ENCODE results near the gene RIPK1.
A peak's percentile ranks its signal among the peaks of the same experiment; 100 is the strongest.
"Not testable (repeated sequence)": the region's sequence is repeated elsewhere in the genome, so short reads cannot be mapped to it uniquely, and the experiment has no call there.

RIPK1 gene

DNA sequence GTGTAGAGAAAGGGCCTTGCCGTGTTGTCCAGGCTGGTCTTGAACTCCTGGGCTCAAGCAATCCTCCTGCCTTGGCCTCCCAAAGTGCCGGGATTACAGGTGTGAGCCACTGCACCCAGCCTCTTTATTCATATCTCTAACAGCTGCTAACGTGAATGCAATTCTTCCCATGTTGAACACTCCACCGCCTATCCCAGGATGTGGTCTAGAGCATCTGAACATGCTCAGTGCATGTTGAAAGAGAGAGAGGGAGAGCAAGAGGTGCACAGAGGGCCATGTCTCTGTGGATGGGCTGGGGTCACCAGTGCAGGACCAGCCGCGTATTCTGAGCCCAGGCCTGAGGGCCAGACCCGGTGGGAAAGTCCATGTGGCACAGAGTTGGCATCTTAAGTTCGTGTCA is 76.3 kb downstream of the RIPK1 start:
- no peak for TF ChIP-seq ZNF274 (IDR thresholded peaks at IDR 0.05; ENCODE audit: low read depth, low read length)

GRCh38 chr6:3147914-3148757 is 79.8 kb downstream of the RIPK1 start:
- H3K4me3 ChIP-seq (ENCODE audit: low read length), result no peak overlapping the region
- no peak for TF ChIP-seq ZNF274 (IDR thresholded peaks at IDR 0.05; ENCODE audit: low read depth, low read length)

More for the DNA sequence above, 76.3 kb downstream of the RIPK1 start:
- H3K4me3 ChIP-seq (ENCODE audit: low read length), result no peak overlapping the region

GRCh38 chr6:3151691-3152090 is 83.4 kb downstream of the RIPK1 start:
- H3K4me3 ChIP-seq (ENCODE audit: low read length), result no peak overlapping the region
- TF ChIP-seq ZNF274 (IDR thresholded peaks at IDR 0.05; ENCODE audit: low read depth, low read length), result no peak

DNA sequence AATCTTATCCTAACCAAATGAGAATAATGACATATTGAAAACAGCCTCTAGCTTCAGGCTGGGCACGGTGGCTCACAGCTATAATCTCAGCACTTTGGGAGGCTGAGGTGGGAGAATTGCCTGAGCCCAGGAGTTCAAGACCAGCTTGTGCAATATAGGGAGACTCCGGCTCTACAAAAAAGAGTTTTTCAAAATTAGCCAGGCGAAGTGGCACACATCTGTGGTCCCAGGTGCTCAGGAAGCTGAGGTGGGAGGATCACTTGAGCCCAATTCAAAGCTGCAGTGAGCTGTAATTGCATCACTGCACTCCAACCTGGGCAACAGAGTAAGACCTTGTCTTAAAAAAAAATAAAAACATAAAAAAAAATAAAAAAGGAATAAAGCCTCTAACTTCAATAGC is 84.4 kb downstream of the RIPK1 start:
- no peak overlapping the region for H3K4me3 ChIP-seq (ENCODE audit: low read length)
- TF ChIP-seq ZNF274 (IDR thresholded peaks at IDR 0.05; ENCODE audit: low read depth, low read length), result no peak

DNA sequence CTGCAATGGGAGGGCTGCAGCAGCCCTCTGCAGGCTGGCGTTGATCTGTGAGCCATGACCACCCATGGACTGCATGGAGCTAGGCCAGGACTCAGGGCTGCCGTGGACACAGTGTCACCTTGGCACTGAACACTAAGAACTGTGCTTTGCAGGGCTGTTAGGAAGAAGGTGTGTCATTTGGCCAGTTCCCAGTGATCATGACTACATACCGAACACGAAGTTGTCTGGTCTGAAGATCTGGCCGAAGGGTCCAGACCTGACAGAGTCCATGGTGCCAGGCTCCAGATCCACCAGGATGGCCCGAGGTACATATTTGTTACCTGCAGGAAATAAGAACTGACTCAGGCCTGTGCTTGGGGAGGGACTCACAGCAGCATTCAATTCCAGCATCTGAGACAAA is 87.1 kb downstream of the RIPK1 start:
- H3K4me3 ChIP-seq (ENCODE audit: low read length), result not testable (repeated sequence)

DNA sequence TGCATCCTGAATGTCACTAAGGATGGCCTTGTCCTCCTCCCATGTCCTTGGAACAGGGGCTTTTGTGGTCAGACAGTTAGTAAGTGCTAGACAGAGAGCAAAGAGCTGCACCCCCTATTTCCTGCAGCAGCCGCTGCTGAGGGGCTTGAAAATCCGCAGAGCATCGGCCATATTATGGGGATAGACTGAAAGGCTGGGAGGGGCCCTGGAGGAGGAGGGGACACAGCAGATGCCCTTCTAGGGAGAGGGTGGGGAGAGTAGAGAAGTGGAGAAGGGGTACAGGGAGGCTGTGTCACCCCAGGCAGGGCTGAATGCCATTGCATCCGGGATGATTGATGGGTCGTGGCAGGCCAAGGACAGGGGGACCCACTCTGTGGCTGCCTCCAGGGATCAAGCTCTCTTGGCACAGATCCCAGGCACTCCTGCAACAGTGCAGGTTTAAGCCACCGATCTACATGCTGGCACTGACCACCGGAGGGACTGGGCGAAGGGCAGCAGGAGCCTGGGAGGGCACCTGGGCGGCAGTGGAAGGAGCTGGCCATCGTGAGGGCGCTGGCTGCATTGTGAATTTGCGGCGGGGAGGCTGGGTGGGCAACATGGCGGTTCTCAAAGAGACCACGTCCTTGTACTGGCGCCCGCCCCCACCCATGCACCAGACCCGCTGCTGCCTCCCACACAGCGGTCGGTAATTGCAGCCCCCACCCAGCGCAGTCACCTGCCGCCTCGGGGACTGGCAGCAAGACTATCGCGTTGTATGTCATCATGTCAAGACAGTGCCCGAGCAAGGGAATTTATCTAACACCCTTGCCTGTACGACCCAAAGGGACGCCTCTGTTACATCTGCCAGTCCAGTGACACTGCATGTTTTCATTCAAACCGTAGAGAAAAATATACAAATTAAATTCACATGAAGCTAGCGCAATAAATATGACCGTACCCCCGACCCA is 88.2 kb downstream of the RIPK1 start:
- peak overlapping the region; percentile 87 for H3K4me3 ChIP-seq (ENCODE audit: low read length)

DNA sequence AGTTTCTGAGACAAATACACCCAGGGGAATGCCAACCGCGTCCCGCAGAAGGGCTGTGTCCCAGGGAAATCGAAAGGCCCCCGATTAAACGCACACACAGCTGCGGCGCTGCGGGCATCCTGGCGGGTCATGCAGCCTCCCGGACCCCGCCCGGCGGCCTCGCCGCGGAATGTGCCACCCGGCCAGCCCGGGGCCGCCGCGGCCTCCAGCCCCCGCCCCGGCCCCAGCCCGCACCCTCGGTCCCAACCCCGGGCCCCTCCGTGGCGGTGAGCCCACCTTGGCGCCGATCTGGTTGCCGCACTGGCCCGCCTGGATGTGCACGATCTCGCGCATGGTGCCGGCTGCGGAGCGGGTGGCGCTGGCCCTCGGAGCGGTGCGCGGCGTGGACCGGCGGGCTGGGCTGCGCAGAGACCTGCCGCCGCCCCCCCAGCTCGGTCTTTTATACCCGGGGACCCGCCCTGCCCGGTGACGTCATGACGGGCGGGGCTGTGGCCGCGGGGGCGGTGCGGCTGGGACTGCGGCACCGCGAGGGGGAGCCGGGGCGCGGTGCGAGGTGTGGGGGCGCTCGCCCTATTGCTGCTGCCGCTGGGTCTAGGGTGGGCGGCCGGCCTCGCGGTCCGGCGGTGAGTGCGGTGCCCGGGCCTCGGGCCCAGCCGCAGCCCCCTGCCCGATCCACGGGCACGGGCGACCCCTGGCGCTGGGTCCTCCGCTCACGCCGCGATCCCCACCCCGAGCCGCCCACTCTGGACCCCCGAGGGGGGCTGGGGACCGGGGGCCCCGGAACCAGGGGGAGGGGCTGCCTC is 89.0 kb downstream of the RIPK1 start, which contains the start of gene TUBB2A:
Gene TUBB2A, minus strand, starts transcription at position 414 of the 803 bp plus-strand sequence. Its CDS starts 81 bp downstream, at position 333.
- H3K4me3 ChIP-seq (ENCODE audit: low read length), result peak within 1 kb of the TSS; percentile 87
- TF ChIP-seq ZNF274 (IDR thresholded peaks at IDR 0.05; ENCODE audit: low read depth, low read length), result no peak

GRCh38 chr6:3159805-3160781 is 91.8 kb downstream of the RIPK1 start:
- no peak for TF ChIP-seq ZNF274 (IDR thresholded peaks at IDR 0.05; ENCODE audit: low read depth, low read length)
- H3K4me3 ChIP-seq (ENCODE audit: low read length), result no peak overlapping the region

DNA sequence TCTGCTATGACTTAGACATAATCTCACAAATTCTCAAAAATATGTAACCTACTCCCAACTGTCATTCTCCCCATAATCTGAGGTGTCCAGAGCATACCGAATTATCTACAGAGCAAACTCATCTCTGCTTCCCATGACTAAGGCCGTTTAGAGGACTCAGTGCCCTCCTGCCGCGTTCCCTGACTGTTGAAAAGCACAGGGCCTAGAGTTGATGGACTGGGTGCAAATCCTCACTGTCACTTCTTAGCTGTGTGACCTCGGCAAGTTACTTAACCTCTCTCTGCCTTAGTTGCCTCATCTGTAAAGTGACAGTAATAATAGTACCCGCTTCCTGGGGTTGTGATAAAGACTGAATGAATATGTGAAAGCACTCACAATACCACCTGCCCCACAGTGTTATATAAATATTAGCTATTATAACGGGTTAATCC is 93.8 kb downstream of the RIPK1 start:
- TF ChIP-seq ZNF274 (IDR thresholded peaks at IDR 0.05; ENCODE audit: low read depth, low read length), result no peak

GRCh38 chr6:3162565-3163247 is 94.4 kb downstream of the RIPK1 start:
- H3K4me3 ChIP-seq (ENCODE audit: low read length), result peak overlapping the region; percentile 53; the same call in 1 of the 2 replicates

More for the DNA sequence above, 93.8 kb downstream of the RIPK1 start:
- H3K4me3 ChIP-seq (ENCODE audit: low read length), result no peak overlapping the region

GRCh38 chr6:3163248-3163594 is 94.9 kb downstream of the RIPK1 start:
- H3K4me3 ChIP-seq (ENCODE audit: low read length), result peak overlapping the region; percentile 46; the same call in 1 of the 2 replicates
- TF ChIP-seq ZNF274 (IDR thresholded peaks at IDR 0.05; ENCODE audit: low read depth, low read length), result no peak

More at GRCh38 chr6:3162565-3163247, 94.4 kb downstream of the RIPK1 start:
- no peak for TF ChIP-seq ZNF274 (IDR thresholded peaks at IDR 0.05; ENCODE audit: low read depth, low read length)

- no peak for TF ChIP-seq ZNF274 (IDR thresholded peaks at IDR 0.05; ENCODE audit: low read depth, low read length)
- H3K4me3 ChIP-seq (ENCODE audit: low read length), result no peak overlapping the region
These were observed 96.1 kb downstream of the RIPK1 start for GRCh38 chr6:3164388-3164787.

Measured in GM08714 (cell line).